Lower leg skin (tissue), 3 donors: Measurements from ENCODE around the gene DCLRE1B.

Experiments
- POLR2A ChIP-seq, 2 donors: fragments of 450-650 bp; IDR thresholded peaks; one replicate each; pipeline ENCODE4 v1.6.1; 2016 to 2017; ENCODE audit warnings: antibody characterized with exemption in 2 of 2, mild to moderate bottlenecking in 1 of 2, moderate library complexity in 1 of 2
- TF ChIP-seq, protein P1 (sequence below), 3 donors: fragments of 450-650 bp; IDR thresholded peaks; one replicate each; pipeline ENCODE4 v1.5.1; 2016; ENCODE audit warnings: antibody characterized with exemption in 3 of 3, mild to moderate bottlenecking in 3 of 3, moderate library complexity in 2 of 3

DNA sequence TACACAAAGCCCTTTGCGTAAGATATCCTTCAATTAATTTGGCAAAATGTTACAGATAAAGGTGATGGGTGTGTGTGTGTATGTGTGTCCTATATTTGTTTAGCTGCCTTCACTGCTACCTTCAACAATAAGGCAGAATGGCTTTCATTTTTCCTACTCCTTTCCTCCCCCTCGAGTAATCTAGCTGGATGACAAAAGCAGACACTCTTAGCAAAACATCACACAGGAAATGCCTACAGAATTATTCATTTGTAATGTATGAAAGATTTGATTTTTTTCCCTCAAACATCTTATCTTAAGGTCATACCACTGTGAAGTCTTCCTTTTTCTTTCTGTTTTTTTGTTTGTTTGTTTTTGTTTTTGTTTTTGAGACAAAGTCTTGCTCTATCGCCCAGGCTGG is 44.2 kb upstream of the DCLRE1B start:
- TF ChIP-seq, protein P1, sequence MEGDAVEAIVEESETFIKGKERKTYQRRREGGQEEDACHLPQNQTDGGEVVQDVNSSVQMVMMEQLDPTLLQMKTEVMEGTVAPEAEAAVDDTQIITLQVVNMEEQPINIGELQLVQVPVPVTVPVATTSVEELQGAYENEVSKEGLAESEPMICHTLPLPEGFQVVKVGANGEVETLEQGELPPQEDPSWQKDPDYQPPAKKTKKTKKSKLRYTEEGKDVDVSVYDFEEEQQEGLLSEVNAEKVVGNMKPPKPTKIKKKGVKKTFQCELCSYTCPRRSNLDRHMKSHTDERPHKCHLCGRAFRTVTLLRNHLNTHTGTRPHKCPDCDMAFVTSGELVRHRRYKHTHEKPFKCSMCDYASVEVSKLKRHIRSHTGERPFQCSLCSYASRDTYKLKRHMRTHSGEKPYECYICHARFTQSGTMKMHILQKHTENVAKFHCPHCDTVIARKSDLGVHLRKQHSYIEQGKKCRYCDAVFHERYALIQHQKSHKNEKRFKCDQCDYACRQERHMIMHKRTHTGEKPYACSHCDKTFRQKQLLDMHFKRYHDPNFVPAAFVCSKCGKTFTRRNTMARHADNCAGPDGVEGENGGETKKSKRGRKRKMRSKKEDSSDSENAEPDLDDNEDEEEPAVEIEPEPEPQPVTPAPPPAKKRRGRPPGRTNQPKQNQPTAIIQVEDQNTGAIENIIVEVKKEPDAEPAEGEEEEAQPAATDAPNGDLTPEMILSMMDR (IDR thresholded peaks at IDR 0.05), result no peak
- no peak for TF ChIP-seq POLR2A (IDR thresholded peaks at IDR 0.05)
